Transverse colon (tissue), 4 donors: ENCODE results near the gene AVPR2.

ENCODE experiments used
- CTCF ChIP-seq, 5 experiments: fragments of 200-600 bp in 3 of 5; fragments of 450-650 bp in 2 of 5; sonication (generic) in 3 of 5; IDR thresholded peaks; 1 replicate in 2 of 5; 2 replicates in 3 of 5; pipeline ENCODE4 v1.5.1; 2016 to 2017; ENCODE audit warnings: antibody characterized with exemption in 5 of 5, inconsistent platforms in 3 of 5, mild to moderate bottlenecking in 2 of 5, moderate library complexity in 1 of 5
- POLR2AphosphoS5 ChIP-seq, 3 donors: sonication (generic); formaldehyde crosslinking; IDR thresholded peaks; one replicate each; pipeline ENCODE4 v1.6.1; 2016; ENCODE audit warnings: antibody characterized with exemption in 3 of 3

- no peak for TF ChIP-seq CTCF (IDR thresholded peaks at IDR 0.05)
- no peak for TF ChIP-seq POLR2AphosphoS5 (IDR thresholded peaks at IDR 0.05)
Observed at GRCh38 chrX:153939573-153939972, 35.1 kb downstream of the AVPR2 start.
